ENCODE measurements around the gene GART. TPM values are rescaled to one million over a fixed set of nuclear protein-coding genes. Genes with fewer than 3 reads are reported as not detected.

Gene GART
- total RNA-seq, 1 experiment from 2014 or later = 132 TPM

- Histone ChIP-seq H3K27ac (ENCODE audit: low read length) (no peak overlapping the region), H3K27me3 (ENCODE audit: control insufficient read depth, insufficient read depth, low read length) (no peaks in the 10 kb centered on the region), H3K9me3 (ENCODE audit: control insufficient read depth, insufficient read depth, low read depth, low read length) (no peaks in the 10 kb centered on the region), H3K4me1 (ENCODE audit: control insufficient read depth, insufficient read depth, low read length) (no peaks in the 10 kb centered on the region), H3K4me3 (ENCODE audit: low read depth in 2 of 2, low read length in 2 of 2) (no peak overlapping the region), H3K36me3 (ENCODE audit: control insufficient read depth, insufficient read depth, low read length) (peaks cover 3% of the 10 kb centered on the region)
- BruUV-seq (replicated peaks) = no TSS peak
- in situ Hi-C loops (cut with HindIII; ENCODE audit: low pct_unique_long_range_greater_than_20kb, low sequenced_read_pairs) = no loop called here
- intact Hi-C loops (cut with micrococcal nuclease; ENCODE audit: unreplicated experiment) = no loop called here
- POLR2A ChIA-PET = interaction anchor here (0.5 kb wide), 1 partner anchor 34 kb away, joined by 6 read pairs; no protein-coding TSS in a partner anchor
- ATAC-seq (no peak), DNase-seq (ENCODE audit: low read depth, low spot score) (no peak)
- CTCF ChIA-PET = no interaction called here
- TF ChIP-seq REST (IDR thresholded peaks at IDR 0.05; ENCODE audit: insufficient read depth in 1 of 2, low read depth in 2 of 2, low read length in 1 of 2) = no peak
These were observed 86.1 kb downstream of the GART start for GRCh38 chr21:33455686-33456446.

Other genes starting within 250 kb of the GART start
- 23.8 TPM for gene IFNAR1, start 217.1 kb downstream of the GART start, total RNA-seq (2021; ENCODE audit: unreplicated experiment)
- gene IFNGR2, start 138.7 kb downstream of the GART start, total RNA-seq (2021; ENCODE audit: unreplicated experiment) = 47.9 TPM
- 18.5 TPM for gene TMEM50B, start 62.1 kb downstream of the GART start, total RNA-seq (2021; ENCODE audit: unreplicated experiment)
- 1.5 TPM for gene DNAJC28, start 50.4 kb downstream of the GART start, total RNA-seq (2021; ENCODE audit: unreplicated experiment)
- gene SON, start 921 bp upstream of the GART start, total RNA-seq (2021; ENCODE audit: unreplicated experiment) = 183 TPM
- 21.9 TPM for gene DONSON, start 46.6 kb upstream of the GART start, total RNA-seq (2021; ENCODE audit: unreplicated experiment)
- gene CRYZL1, start 99.6 kb upstream of the GART start, total RNA-seq (2021; ENCODE audit: unreplicated experiment) = 24.8 TPM
- gene ITSN1, start 100.4 kb upstream of the GART start, total RNA-seq (2021; ENCODE audit: unreplicated experiment) = 50.3 TPM

Data from Panc1 (cell line).